ENCODE results near the gene DNAJC10.
A peak's percentile ranks its signal among the peaks of the same experiment; 100 is the strongest.

The DNAJC10 gene

GRCh38 chr2:182706751-182707150 lies 9.3 kb upstream of the DNAJC10 start:
- no peak overlapping the region for H3K4me3 ChIP-seq (ENCODE audit: low read depth, low read length)
- DNase-seq (ENCODE audit: low read depth, low spot score) = no peak
- no peak for TF ChIP-seq CTCF (IDR thresholded peaks at IDR 0.05; ENCODE audit: low read depth, low read length)
- in situ Hi-C loops (cut with HindIII; ENCODE audit: low sequenced_read_pairs) = no loop called here

GRCh38 chr2:182713601-182714000 lies 2.5 kb upstream of the DNAJC10 start:
- no peak overlapping the region for H3K4me3 ChIP-seq (ENCODE audit: low read depth, low read length)
- in situ Hi-C loops (cut with HindIII; ENCODE audit: low sequenced_read_pairs) = no loop called here
- no peak for DNase-seq (ENCODE audit: low read depth, low spot score)
- TF ChIP-seq CTCF (IDR thresholded peaks at IDR 0.05; ENCODE audit: low read depth, low read length) = no peak

- H3K4me3 ChIP-seq (ENCODE audit: low read depth, low read length) = peak overlapping the region; percentile 87
- in situ Hi-C loops (cut with HindIII; ENCODE audit: low sequenced_read_pairs) = no loop called here
- no peak for TF ChIP-seq CTCF (IDR thresholded peaks at IDR 0.05; ENCODE audit: low read depth, low read length)
- DNase-seq (ENCODE audit: low read depth, low spot score) = peak; percentile 53
Observed at GRCh38 chr2:182715121-182715891, 751 bp upstream of the DNAJC10 start.

- peak; percentile 8 for DNase-seq (ENCODE audit: low read depth, low spot score)
- no peak for TF ChIP-seq CTCF (IDR thresholded peaks at IDR 0.05; ENCODE audit: low read depth, low read length)
- peak overlapping the region; percentile 87 for H3K4me3 ChIP-seq (ENCODE audit: low read depth, low read length)
- in situ Hi-C loops (cut with HindIII; ENCODE audit: low sequenced_read_pairs) = no loop called here
Observed at GRCh38 chr2:182716650-182716979, 558 bp downstream of the DNAJC10 start.

- no peak for TF ChIP-seq CTCF (IDR thresholded peaks at IDR 0.05; ENCODE audit: low read depth, low read length)
- in situ Hi-C loops (cut with HindIII; ENCODE audit: low sequenced_read_pairs) = no loop called here
- no peak overlapping the region for H3K4me3 ChIP-seq (ENCODE audit: low read depth, low read length)
- no peak for DNase-seq (ENCODE audit: low read depth, low spot score)
Observed at GRCh38 chr2:182717416-182717815, 1.4 kb downstream of the DNAJC10 start.

- no peak for DNase-seq (ENCODE audit: low read depth, low spot score)
- no peak overlapping the region for H3K4me3 ChIP-seq (ENCODE audit: low read depth, low read length)
- in situ Hi-C loops (cut with HindIII; ENCODE audit: low sequenced_read_pairs) = no loop called here
- no peak for TF ChIP-seq CTCF (IDR thresholded peaks at IDR 0.05; ENCODE audit: low read depth, low read length)
Observed at GRCh38 chr2:182717816-182718215, 1.8 kb downstream of the DNAJC10 start.
